Endothelial cell of umbilical vein (primary cell): ENCODE results near the gene ADCY2. TPM values are rescaled to one million over a fixed set of nuclear protein-coding genes. Genes with fewer than 3 reads are reported as not detected.
A peak's percentile ranks its signal among the peaks of the same experiment; 100 is the strongest.

Experiments used
- BruUV-seq: library from RNA; stranded (reverse); fragments of 400-500 nt; replicated peaks from 2 replicates; lab custom pipeline; 2021; lab: Mats Ljungman, UMichigan
- CTCF ChIA-PET: fragments of 300-600, 350-600 bp; sonication (Branson Sonifier 250); formaldehyde crosslinking; loops from one replicate; lab custom pipeline; 2021; ENCODE audit warnings: antibody characterized with exemption, inconsistent platforms; lab: Charles Lee
- POLR2A ChIA-PET: fragments of 300-600, 350-600 bp; sonication (Branson Sonifier 250); formaldehyde crosslinking; loops from one replicate; lab custom pipeline; 2021; ENCODE audit warnings: antibody characterized with exemption, inconsistent platforms; lab: Charles Lee
- DNase-seq: peaks from one replicate; pipeline ENCODE4 v3.0.0-alpha.2; 2011; ENCODE audit warnings: low read depth, low spot score
- FAIRE-seq: peaks from 2 replicates; lab custom pipeline; 2011; peaks lifted over from hg19 to GRCh38; lab: Jason Lieb, UNC
- H2AFZ ChIP-seq: 2 replicates; pipeline ENCODE4 v1.6.0; 2012; ENCODE audit warnings: low read depth, low read length, control low read depth, inconsistent platforms
- H3K27ac ChIP-seq: 2 replicates; pipeline ENCODE4 v1.5.1; 2011; ENCODE audit warnings: low read depth, mild to moderate bottlenecking, control low read depth, low read length, moderate library complexity; ENCODE audit not compliant: insufficient read depth
- H3K27me3 ChIP-seq, 2 experiments: 2 replicates each; pipeline versions ENCODE4 v1.6.0 to v1.6.1; 2011; ENCODE audit warnings: low read length in 2 of 2, mixed read lengths in 1 of 2; ENCODE audit not compliant: control insufficient read depth in 2 of 2, insufficient read depth in 2 of 2
- H3K36me3 ChIP-seq, 2 experiments: 2 replicates in 1 of 2; 3 replicates in 1 of 2; pipeline ENCODE4 v1.5.1; 2011; ENCODE audit warnings: low read length in 2 of 2, mild to moderate bottlenecking in 1 of 2, moderate library complexity in 1 of 2; ENCODE audit not compliant: control insufficient read depth in 2 of 2, insufficient read depth in 2 of 2; ENCODE audit errors: extremely low read depth in 1 of 2
- H3K4me1 ChIP-seq: 3 replicates; pipeline ENCODE4 v1.5.1; 2011; ENCODE audit warnings: mild to moderate bottlenecking, low read length; ENCODE audit not compliant: control insufficient read depth, insufficient read depth; ENCODE audit errors: extremely low read depth
- H3K4me2 ChIP-seq: 2 replicates; pipeline ENCODE4 v1.6.1; 2011; ENCODE audit warnings: low read length, control low read depth, mixed read lengths; ENCODE audit not compliant: insufficient read depth
- H3K4me3 ChIP-seq, 3 experiments: fragments of 200-600 bp in 1 of 3; sonication (generic), shearing (Covaris generic) in 1 of 3; replicated peaks in 1 of 3; 2 replicates each; pipeline ENCODE4 v1.5.1; 2011 to 2016; ENCODE audit warnings: control low read depth in 3 of 3, low read length in 3 of 3, mild to moderate bottlenecking in 2 of 3, inconsistent platforms in 1 of 3, low read depth in 1 of 3, moderate library complexity in 1 of 3; ENCODE audit not compliant: insufficient read depth in 1 of 3
- H3K79me2 ChIP-seq: 2 replicates; pipeline ENCODE4 v1.6.0; 2012; ENCODE audit warnings: low read length, inconsistent platforms; ENCODE audit not compliant: control insufficient read depth, insufficient read depth
- H3K9ac ChIP-seq: replicated peaks from 2 replicates; pipeline ENCODE3; 2011; ENCODE audit warnings: low read length, control low read depth; ENCODE audit not compliant: insufficient read depth; ENCODE audit errors: extremely low read depth
- H3K9me1 ChIP-seq: replicated peaks from 3 replicates; pipeline ENCODE4 v1.6.0; 2011; ENCODE audit warnings: mild to moderate bottlenecking, low read length; ENCODE audit not compliant: control insufficient read depth, insufficient read depth; ENCODE audit errors: extremely low read depth
- H3K9me3 ChIP-seq: replicated peaks from 2 replicates; pipeline ENCODE4 v1.5.1; 2012; ENCODE audit warnings: low read length, inconsistent platforms; ENCODE audit not compliant: control insufficient read depth, insufficient read depth
- H4K20me1 ChIP-seq: replicated peaks from 2 replicates; pipeline ENCODE3; 2011; ENCODE audit warnings: mild to moderate bottlenecking, low read length; ENCODE audit not compliant: control insufficient read depth, insufficient read depth; ENCODE audit errors: extremely low read depth
- EZH2 ChIP-seq: IDR thresholded peaks from 2 replicates; pipeline ENCODE4 v1.6.1; 2012; ENCODE audit warnings: borderline replicate concordance, low read depth, mild to moderate bottlenecking, moderate library complexity, low read length, inconsistent platforms; ENCODE audit not compliant: severe bottlenecking
- FOS ChIP-seq: IDR thresholded peaks from 2 replicates; pipeline ENCODE4 v1.6.1; 2011; ENCODE audit warnings: mild to moderate bottlenecking, low read length, moderate library complexity, borderline replicate concordance; ENCODE audit not compliant: insufficient read depth
- GATA2 ChIP-seq: IDR thresholded peaks from 2 replicates; pipeline ENCODE4 v1.7.0; 2011; ENCODE audit warnings: low read depth, mild to moderate bottlenecking, moderate library complexity, mixed read lengths, low read length; ENCODE audit not compliant: insufficient read length, insufficient read depth
- JUN ChIP-seq: IDR thresholded peaks from 2 replicates; pipeline ENCODE4 v1.6.1; 2011; ENCODE audit warnings: borderline replicate concordance, low read depth; ENCODE audit not compliant: insufficient read length, insufficient read depth
- MAX ChIP-seq: IDR thresholded peaks from 2 replicates; pipeline ENCODE4 v1.6.1; 2011; ENCODE audit not compliant: insufficient read depth, insufficient read length
- MYC ChIP-seq: IDR thresholded peaks from one replicate; pipeline ENCODE4 v1.6.1; 2011; ENCODE audit warnings: mild to moderate bottlenecking, low read depth, low read length
- POLR2A ChIP-seq: IDR thresholded peaks from 2 replicates; pipeline ENCODE4 v1.6.1; 2012; ENCODE audit warnings: low read depth, mild to moderate bottlenecking, control low read depth, low read length
- POLR2AphosphoS5 ChIP-seq: IDR thresholded peaks from 2 replicates; pipeline ENCODE4 v1.6.1; 2012; ENCODE audit warnings: low read depth, mild to moderate bottlenecking, control low read depth, low read length, moderate library complexity; ENCODE audit not compliant: insufficient read depth
- dilution Hi-C: fragments of 300-500 bp; cut with MboI; formaldehyde crosslinking; loops from one replicate; pipeline ENCODE4 v1.15.0; 2019; ENCODE audit warnings: low sequenced_read_pairs; ENCODE audit not compliant: extremely low pct_ligation_motif_present
- intact Hi-C: fragments of 100-400 bp; cut with micrococcal nuclease; formaldehyde crosslinking; loops from one replicate; pipeline ENCODE4 v1.10.0; 2022
- polyA plus RNA-seq, 4 experiments: library from polyadenylated mRNA; depleted of rRNA in 3 of 4; stranded (reverse) in 3 of 4; unstranded in 1 of 4; fragments of >200 nt; gene quantifications; 2 replicates each; pipeline versions ENCODE4 v1.2.1 to v1.2.3, GENCODE V29; 2011 to 2012; ENCODE audit warnings: missing spikeins in 1 of 4
- total RNA-seq: library from RNA; stranded (reverse); gene quantifications from 2 replicates; pipeline ENCODE4 v1.2.3, GENCODE V29; 2021
- TF ChIP-seq, protein P1 (sequence below), 2 donors: IDR thresholded peaks; 1 replicate in 1 of 2; 2 replicates in 1 of 2; pipeline ENCODE4 v1.5.1; 2011; ENCODE audit warnings: low read length in 2 of 2, mild to moderate bottlenecking in 2 of 2, moderate library complexity in 2 of 2, control low read depth in 1 of 2, inconsistent platforms in 1 of 2, low read depth in 1 of 2; ENCODE audit not compliant: insufficient read depth in 1 of 2; ENCODE audit errors: extremely low read depth in 1 of 2

Gene ADCY2
- total and polyA plus RNA-seq, 2 donors (not counting 3 experiments of a cell fraction or from before 2014, with no cell fraction given): under 0.01 TPM; not detected in 1

- no peak for FAIRE-seq
Measured at GRCh38 chr5:7396713-7397454, 946 bp downstream of the ADCY2 start.

DNA sequence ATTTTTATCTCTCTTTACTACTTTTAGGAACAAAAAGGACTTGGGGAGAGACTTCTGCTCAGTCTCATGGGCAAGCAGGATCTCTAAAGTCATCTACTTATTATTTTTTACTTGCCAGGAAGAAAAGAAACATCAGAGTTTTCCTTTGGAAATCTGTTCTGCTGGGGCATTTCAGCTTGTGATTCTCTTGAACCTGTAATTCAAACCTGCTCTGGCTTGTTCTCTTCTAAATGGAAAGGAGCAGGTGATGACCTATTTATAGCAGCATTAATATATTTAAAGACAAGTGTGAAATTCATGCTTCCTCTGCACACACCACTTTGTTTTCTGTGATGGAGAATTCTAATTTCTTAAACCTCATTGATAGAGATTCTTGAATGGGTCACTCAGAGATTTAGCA, 2.0 kb downstream of the ADCY2 start:
- peaks cover 6 to 12% of the 10 kb centered on the region in 2 experiments for H3K27me3 ChIP-seq
- CTCF ChIA-PET: no interaction called here

More at GRCh38 chr5:7396713-7397454, 946 bp downstream of the ADCY2 start:
- Histone ChIP-seq H4K20me1 (no peaks in the 10 kb centered on the region), H3K4me3 (no peak overlapping the region), H3K79me2 (no peaks in the 10 kb centered on the region), H3K4me1 (no peaks in the 10 kb centered on the region), H3K9ac (no peak overlapping the region), H2AFZ (no peak overlapping the region), H3K27me3 (peaks cover 6 to 12% of the 10 kb centered on the region in 2 experiments), H3K36me3 (no peaks in the 10 kb centered on the region), H3K27ac (no peak overlapping the region), H3K9me3 (no peaks in the 10 kb centered on the region), H3K4me2 (no peak overlapping the region), H3K9me1 (no peaks in the 10 kb centered on the region)
- DNase-seq: no peak
- CTCF ChIA-PET: no interaction called here
- intact Hi-C loops (no loop called here), dilution Hi-C loops (no loop called here)
- TF ChIP-seq EZH2 (peak; percentile 44), FOS (no peak)
- POLR2A ChIA-PET: no interaction called here
- BruUV-seq: no TSS peak

More for the DNA sequence above, 2.0 kb downstream of the ADCY2 start:
- Histone ChIP-seq H3K4me1 (no peaks in the 10 kb centered on the region), H3K9me3 (no peaks in the 10 kb centered on the region), H2AFZ (no peak overlapping the region), H4K20me1 (no peaks in the 10 kb centered on the region), H3K9me1 (no peaks in the 10 kb centered on the region), H3K27ac (no peak overlapping the region), H3K4me2 (no peak overlapping the region), H3K9ac (no peak overlapping the region), H3K79me2 (no peaks in the 10 kb centered on the region), H3K36me3 (no peaks in the 10 kb centered on the region), H3K4me3 (no peak overlapping the region)
- no peak for DNase-seq
- POLR2A ChIA-PET: no interaction called here
- no peak for FAIRE-seq
- dilution Hi-C loops (no loop called here), intact Hi-C loops (no loop called here)
- no TSS peak for BruUV-seq
- TF ChIP-seq, protein P1, sequence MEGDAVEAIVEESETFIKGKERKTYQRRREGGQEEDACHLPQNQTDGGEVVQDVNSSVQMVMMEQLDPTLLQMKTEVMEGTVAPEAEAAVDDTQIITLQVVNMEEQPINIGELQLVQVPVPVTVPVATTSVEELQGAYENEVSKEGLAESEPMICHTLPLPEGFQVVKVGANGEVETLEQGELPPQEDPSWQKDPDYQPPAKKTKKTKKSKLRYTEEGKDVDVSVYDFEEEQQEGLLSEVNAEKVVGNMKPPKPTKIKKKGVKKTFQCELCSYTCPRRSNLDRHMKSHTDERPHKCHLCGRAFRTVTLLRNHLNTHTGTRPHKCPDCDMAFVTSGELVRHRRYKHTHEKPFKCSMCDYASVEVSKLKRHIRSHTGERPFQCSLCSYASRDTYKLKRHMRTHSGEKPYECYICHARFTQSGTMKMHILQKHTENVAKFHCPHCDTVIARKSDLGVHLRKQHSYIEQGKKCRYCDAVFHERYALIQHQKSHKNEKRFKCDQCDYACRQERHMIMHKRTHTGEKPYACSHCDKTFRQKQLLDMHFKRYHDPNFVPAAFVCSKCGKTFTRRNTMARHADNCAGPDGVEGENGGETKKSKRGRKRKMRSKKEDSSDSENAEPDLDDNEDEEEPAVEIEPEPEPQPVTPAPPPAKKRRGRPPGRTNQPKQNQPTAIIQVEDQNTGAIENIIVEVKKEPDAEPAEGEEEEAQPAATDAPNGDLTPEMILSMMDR (IDR thresholded peaks at IDR 0.05; ENCODE audit: extremely low read depth in 1 of 2, insufficient read depth in 1 of 2, low read depth in 1 of 2, low read length in 2 of 2): no peak
- no peak for TF ChIP-seq POLR2A
- TF ChIP-seq MAX: no peak
- TF ChIP-seq FOS: no peak
- TF ChIP-seq POLR2AphosphoS5: no peak
- no peak for TF ChIP-seq MYC
- TF ChIP-seq GATA2: no peak
- TF ChIP-seq EZH2: no peak
- no peak for TF ChIP-seq JUN
